ENCODE results near the gene RAB6B. TPM values are rescaled to one million over a fixed set of nuclear protein-coding genes. Genes with fewer than 3 reads are reported as not detected.

The RAB6B gene
- polyA plus RNA-seq, 1 donor (not counting 4 experiments of a cell fraction or from before 2014, with no cell fraction given), result 2.2 TPM

- Histone ChIP-seq H3K4me1 (ENCODE audit: control insufficient read depth, extremely low read depth, insufficient read depth, low read length) (no peaks in the 10 kb centered on the region), H3K4me3 (ENCODE audit: control insufficient read depth in 2 of 3, extremely low read depth in 1 of 3, insufficient read depth in 2 of 3, low read depth in 1 of 3, low read length in 3 of 3) (no peak overlapping the region), H3K9me3 (ENCODE audit: control insufficient read depth, low read depth, low read length) (no peaks in the 10 kb centered on the region), H4K20me1 (ENCODE audit: control insufficient read depth, extremely low read depth, insufficient read depth, low read length) (no peaks in the 10 kb centered on the region), H3K36me3 (ENCODE audit: control insufficient read depth in 2 of 2, extremely low read depth in 1 of 2, insufficient read depth in 2 of 2, low read length in 2 of 2) (no peaks in the 10 kb centered on the region), H3K27ac (ENCODE audit: control insufficient read depth, insufficient read depth, low read length) (no peak overlapping the region), H3K4me2 (ENCODE audit: control insufficient read depth, extremely low read depth, insufficient read depth, low read depth, low read length) (no peak overlapping the region), H3K27me3 (ENCODE audit: control insufficient read depth, extremely low read depth, insufficient read depth, low read length) (peaks cover 4% of the 10 kb centered on the region), H2AFZ (ENCODE audit: control insufficient read depth, low read length) (no peak overlapping the region), H3K79me2 (ENCODE audit: control insufficient read depth, insufficient read depth, low read length) (no peaks in the 10 kb centered on the region), H3K9ac (ENCODE audit: control insufficient read depth, extremely low read depth, insufficient read depth, low read length) (no peak overlapping the region), H3K9me1 (ENCODE audit: control insufficient read depth, extremely low read depth, insufficient read depth, low read length) (no peaks in the 10 kb centered on the region)
- dilution Hi-C loops (cut with MboI; ENCODE audit: extremely low pct_ligation_motif_present, low sequenced_read_pairs), result no loop called here
- TF ChIP-seq EZH2 (IDR thresholded peaks at IDR 0.05; ENCODE audit: low read length) (no peak), CTCF (optimal IDR thresholded peaks at IDR 0.05 in 1 of 3, IDR thresholded peaks at IDR 0.05 in 1 of 3, conservative IDR thresholded peaks at IDR 0.05 in 1 of 3; ENCODE audit: extremely low read depth in 1 of 3, insufficient read depth in 2 of 3, low read length in 3 of 3) (no peak)
- DNase-seq (ENCODE audit: low read depth, low spot score) (no peak), FAIRE-seq (no peak)
These were observed 61.6 kb downstream of the RAB6B start for GRCh38 chr3:133833880-133834620.

GRCh38 chr3:133833267-133833666 is 62.4 kb downstream of the RAB6B start:
- H3K9me1 ChIP-seq (ENCODE audit: control insufficient read depth, extremely low read depth, insufficient read depth, low read length), result no peaks in the 10 kb centered on the region
- DNase-seq (ENCODE audit: low read depth, low spot score) (no peak), FAIRE-seq (no peak)
- H2AFZ ChIP-seq (ENCODE audit: control insufficient read depth, low read length), result no peak overlapping the region
- H3K9ac ChIP-seq (ENCODE audit: control insufficient read depth, extremely low read depth, insufficient read depth, low read length), result no peak overlapping the region
- dilution Hi-C loops (cut with MboI; ENCODE audit: extremely low pct_ligation_motif_present, low sequenced_read_pairs), result no loop called here
- H3K36me3 ChIP-seq (ENCODE audit: control insufficient read depth in 2 of 2, extremely low read depth in 1 of 2, insufficient read depth in 2 of 2, low read length in 2 of 2), result no peaks in the 10 kb centered on the region
- H3K27ac ChIP-seq (ENCODE audit: control insufficient read depth, insufficient read depth, low read length), result no peak overlapping the region
- H3K79me2 ChIP-seq (ENCODE audit: control insufficient read depth, insufficient read depth, low read length), result no peaks in the 10 kb centered on the region
- no peaks in the 10 kb centered on the region for H3K9me3 ChIP-seq (ENCODE audit: control insufficient read depth, low read depth, low read length)
- no peak overlapping the region for H3K4me3 ChIP-seq (ENCODE audit: control insufficient read depth in 2 of 3, extremely low read depth in 1 of 3, insufficient read depth in 2 of 3, low read depth in 1 of 3, low read length in 3 of 3)
- TF ChIP-seq CTCF (optimal IDR thresholded peaks at IDR 0.05 in 1 of 3, IDR thresholded peaks at IDR 0.05 in 1 of 3, conservative IDR thresholded peaks at IDR 0.05 in 1 of 3; ENCODE audit: extremely low read depth in 1 of 3, insufficient read depth in 2 of 3, low read length in 3 of 3) (no peak), EZH2 (IDR thresholded peaks at IDR 0.05; ENCODE audit: low read length) (no peak)
- H3K4me2 ChIP-seq (ENCODE audit: control insufficient read depth, extremely low read depth, insufficient read depth, low read depth, low read length), result no peak overlapping the region
- no peaks in the 10 kb centered on the region for H3K4me1 ChIP-seq (ENCODE audit: control insufficient read depth, extremely low read depth, insufficient read depth, low read length)
- H3K27me3 ChIP-seq (ENCODE audit: control insufficient read depth, extremely low read depth, insufficient read depth, low read length), result peaks cover 4% of the 10 kb centered on the region
- no peaks in the 10 kb centered on the region for H4K20me1 ChIP-seq (ENCODE audit: control insufficient read depth, extremely low read depth, insufficient read depth, low read length)
